ENCODE measurements around the gene MYLK3.

Gene MYLK3

GRCh38 chr16:46768809-46769208 is 20.7 kb upstream of the MYLK3 start:
- H3K4me3 ChIP-seq, result no peak overlapping the region
- intact Hi-C loops (cut with DNase I; ENCODE audit: low total_unique reads), result no loop called here
- no peaks in the 10 kb centered on the region for H3K4me1 ChIP-seq
- DNase-seq, result no peak
- H3K27ac ChIP-seq, result no peak overlapping the region
- no peaks in the 10 kb centered on the region for H3K27me3 ChIP-seq
- H3K9me3 ChIP-seq, result no peaks in the 10 kb centered on the region
- H3K36me3 ChIP-seq, result no peaks in the 10 kb centered on the region
- TF ChIP-seq CTCF (IDR thresholded peaks at IDR 0.05), result no peak

GRCh38 chr16:46765050-46765449 is 16.9 kb upstream of the MYLK3 start:
- Histone ChIP-seq H3K36me3 (no peaks in the 10 kb centered on the region), H3K27me3 (no peaks in the 10 kb centered on the region), H3K27ac (no peak overlapping the region), H3K9me3 (no peaks in the 10 kb centered on the region), H3K4me1 (peaks cover 0 to 3% (median 0%) of the 10 kb centered on the region in 4 donors), H3K4me3 (no peak overlapping the region)
- no peak for TF ChIP-seq CTCF (IDR thresholded peaks at IDR 0.05)
- intact Hi-C loops (cut with DNase I; ENCODE audit: low total_unique reads), result no loop called here
- no peak for DNase-seq

GRCh38 chr16:46763147-46763546 is 15.0 kb upstream of the MYLK3 start:
- peaks cover 0 to 3% (median 0%) of the 10 kb centered on the region in 4 donors for H3K4me1 ChIP-seq
- H3K27me3 ChIP-seq, result peaks cover 0 to 5% of the 10 kb centered on the region in 2 donors
- H3K4me3 ChIP-seq, result no peak overlapping the region
- intact Hi-C loops (cut with DNase I; ENCODE audit: low total_unique reads), result no loop called here
- H3K9me3 ChIP-seq, result no peaks in the 10 kb centered on the region
- H3K36me3 ChIP-seq, result no peaks in the 10 kb centered on the region
- DNase-seq, result no peak
- no peak overlapping the region for H3K27ac ChIP-seq
- TF ChIP-seq CTCF (IDR thresholded peaks at IDR 0.05), result no peak

- TF ChIP-seq CTCF (IDR thresholded peaks at IDR 0.05), result no peak
- intact Hi-C loops (cut with DNase I; ENCODE audit: low total_unique reads), result no loop called here
- Histone ChIP-seq H3K9me3 (no peaks in the 10 kb centered on the region), H3K36me3 (no peaks in the 10 kb centered on the region), H3K27me3 (peaks cover 0 to 5% of the 10 kb centered on the region in 2 donors), H3K4me3 (no peak overlapping the region), H3K4me1 (peaks cover 0 to 6% (median under 1%) of the 10 kb centered on the region in 4 donors), H3K27ac (no peak overlapping the region)
- no peak for DNase-seq
These were observed 14.4 kb upstream of the MYLK3 start for GRCh38 chr16:46762583-46762982.

GRCh38 chr16:46759309-46759708 is 11.2 kb upstream of the MYLK3 start:
- Histone ChIP-seq H3K27ac (no peak overlapping the region), H3K27me3 (peaks cover 0 to 5% of the 10 kb centered on the region in 2 donors), H3K4me1 (peaks cover 0 to 11% (median 3%) of the 10 kb centered on the region in 4 donors), H3K36me3 (no peaks in the 10 kb centered on the region), H3K4me3 (no peak overlapping the region), H3K9me3 (no peaks in the 10 kb centered on the region)
- intact Hi-C loops (cut with DNase I; ENCODE audit: low total_unique reads), result no loop called here
- no peak for DNase-seq
- TF ChIP-seq CTCF (IDR thresholded peaks at IDR 0.05), result no peak
